HFFc6 (cell line): ENCODE measurements around the gene KLC4. TPM values are rescaled to one million over a fixed set of nuclear protein-coding genes. Genes with fewer than 3 reads are reported as not detected.
"Not testable (repeated sequence)": the region's sequence is repeated elsewhere in the genome, so short reads cannot be mapped to it uniquely, and the experiment has no call there.

Source experiments
- DNase-seq: peaks from one replicate; pipeline ENCODE4 v3.0.0-alpha.2; 2018
- H3K27ac Mint-ChIP-seq: 2 replicates; pipeline ENCODE4 v1.8.0; 2020; ENCODE audit warnings: mild to moderate bottlenecking, mixed read lengths
- H3K27me3 Mint-ChIP-seq: 2 replicates; pipeline ENCODE4 v1.8.0; 2021; ENCODE audit warnings: mild to moderate bottlenecking, moderate library complexity, mixed read lengths; ENCODE audit not compliant: insufficient read depth
- H3K36me3 Mint-ChIP-seq: 2 replicates; pipeline ENCODE4 v1.8.0; 2021; ENCODE audit warnings: low read depth, mixed read lengths
- H3K4me1 Mint-ChIP-seq: 2 replicates; pipeline ENCODE4 v1.8.0; 2020; ENCODE audit warnings: low read depth, mixed read lengths
- H3K4me3 Mint-ChIP-seq: 2 replicates; pipeline ENCODE4 v1.8.0; 2020; ENCODE audit warnings: mild to moderate bottlenecking, moderate library complexity, mixed read lengths
- H3K9me3 Mint-ChIP-seq: 2 replicates; pipeline ENCODE4 v1.8.0; 2020; ENCODE audit warnings: mild to moderate bottlenecking, mixed read lengths
- total RNA-seq, 6 experiments: library from RNA; stranded (reverse); fragmentation: NEBNext Ultra II Directional; extraction: Animal tissue kit (Norgen Biotek cat#: 25700); gene quantifications; 2 replicates in 1 of 6; 3 replicates in 5 of 6; pipeline ENCODE4 v1.2.3, GENCODE V29; 2021
- TF ChIP-seq, protein P1 (sequence below): fragments of 200-600 bp; sonication (generic); IDR thresholded peaks from 2 replicates; pipeline ENCODE4 v1.5.0; 2021; ENCODE audit warnings: antibody characterized with exemption, mild to moderate bottlenecking

Gene KLC4
- total RNA-seq, 6 experiments from 2014 or later: 10.7 to 12.6 (median 11.8) TPM

DNA sequence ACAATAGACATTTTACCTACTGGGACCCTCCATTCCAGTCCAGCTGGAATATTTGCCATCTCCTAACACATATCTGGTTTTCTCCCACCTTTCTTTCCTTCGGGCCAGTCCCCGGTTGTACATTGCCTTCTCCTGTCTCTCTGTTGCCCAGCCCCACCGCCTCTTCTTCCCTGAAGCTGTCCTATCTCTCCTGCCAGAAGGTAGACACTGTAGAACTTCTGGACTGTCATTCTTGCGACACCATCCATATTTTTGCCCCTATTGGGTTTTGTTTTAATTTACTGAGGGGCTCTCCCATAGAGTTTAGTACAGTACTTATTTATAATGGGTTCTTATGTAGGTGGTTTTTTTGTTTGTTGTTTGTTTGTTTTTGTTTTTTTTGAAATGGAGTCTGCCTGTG, 21.6 kb downstream of the KLC4 start:
- TF ChIP-seq, protein P1, sequence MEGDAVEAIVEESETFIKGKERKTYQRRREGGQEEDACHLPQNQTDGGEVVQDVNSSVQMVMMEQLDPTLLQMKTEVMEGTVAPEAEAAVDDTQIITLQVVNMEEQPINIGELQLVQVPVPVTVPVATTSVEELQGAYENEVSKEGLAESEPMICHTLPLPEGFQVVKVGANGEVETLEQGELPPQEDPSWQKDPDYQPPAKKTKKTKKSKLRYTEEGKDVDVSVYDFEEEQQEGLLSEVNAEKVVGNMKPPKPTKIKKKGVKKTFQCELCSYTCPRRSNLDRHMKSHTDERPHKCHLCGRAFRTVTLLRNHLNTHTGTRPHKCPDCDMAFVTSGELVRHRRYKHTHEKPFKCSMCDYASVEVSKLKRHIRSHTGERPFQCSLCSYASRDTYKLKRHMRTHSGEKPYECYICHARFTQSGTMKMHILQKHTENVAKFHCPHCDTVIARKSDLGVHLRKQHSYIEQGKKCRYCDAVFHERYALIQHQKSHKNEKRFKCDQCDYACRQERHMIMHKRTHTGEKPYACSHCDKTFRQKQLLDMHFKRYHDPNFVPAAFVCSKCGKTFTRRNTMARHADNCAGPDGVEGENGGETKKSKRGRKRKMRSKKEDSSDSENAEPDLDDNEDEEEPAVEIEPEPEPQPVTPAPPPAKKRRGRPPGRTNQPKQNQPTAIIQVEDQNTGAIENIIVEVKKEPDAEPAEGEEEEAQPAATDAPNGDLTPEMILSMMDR: no peak
- H3K27me3 Mint-ChIP-seq: peaks cover 4% of the 10 kb centered on the region; the same call in 1 of the 2 replicates
- peaks cover 38% of the 10 kb centered on the region for H3K4me1 Mint-ChIP-seq
- DNase-seq: no peak
- H3K9me3 Mint-ChIP-seq: no peaks in the 10 kb centered on the region
- no peak overlapping the region; the same call in 1 of the 2 replicates for H3K27ac Mint-ChIP-seq
- no peaks in the 10 kb centered on the region; the same call in 1 of the 2 replicates for H3K36me3 Mint-ChIP-seq
- no peak overlapping the region for H3K4me3 Mint-ChIP-seq

DNA sequence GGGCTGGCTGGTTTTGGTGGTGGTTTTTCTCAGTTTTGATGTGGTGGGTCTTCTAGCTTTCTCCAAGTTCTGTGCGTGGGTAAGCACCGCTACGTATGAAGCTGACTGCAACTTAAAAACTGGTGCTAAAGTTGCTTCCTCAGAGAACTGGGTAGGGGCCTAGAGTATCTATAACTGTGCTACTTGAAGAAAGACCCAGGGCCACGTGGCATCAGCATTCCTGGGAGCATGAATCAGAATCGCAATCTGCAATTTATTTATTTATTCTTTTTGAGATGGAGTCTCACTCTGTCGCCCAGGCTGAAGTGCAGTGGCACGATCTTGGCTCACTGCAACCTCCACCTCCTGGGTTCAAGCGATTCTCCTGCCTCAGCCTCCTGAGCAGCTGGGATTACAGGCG, 22.5 kb downstream of the KLC4 start:
- H3K27me3 Mint-ChIP-seq, H3K36me3 Mint-ChIP-seq, H3K9me3 Mint-ChIP-seq, H3K4me3 Mint-ChIP-seq, DNase-seq: not testable (repeated sequence)
- Mint-ChIP-seq H3K27ac (peak overlapping the region; percentile 66; the same call in 1 of the 2 replicates), H3K4me1 (peaks cover 38% of the 10 kb centered on the region)

DNA sequence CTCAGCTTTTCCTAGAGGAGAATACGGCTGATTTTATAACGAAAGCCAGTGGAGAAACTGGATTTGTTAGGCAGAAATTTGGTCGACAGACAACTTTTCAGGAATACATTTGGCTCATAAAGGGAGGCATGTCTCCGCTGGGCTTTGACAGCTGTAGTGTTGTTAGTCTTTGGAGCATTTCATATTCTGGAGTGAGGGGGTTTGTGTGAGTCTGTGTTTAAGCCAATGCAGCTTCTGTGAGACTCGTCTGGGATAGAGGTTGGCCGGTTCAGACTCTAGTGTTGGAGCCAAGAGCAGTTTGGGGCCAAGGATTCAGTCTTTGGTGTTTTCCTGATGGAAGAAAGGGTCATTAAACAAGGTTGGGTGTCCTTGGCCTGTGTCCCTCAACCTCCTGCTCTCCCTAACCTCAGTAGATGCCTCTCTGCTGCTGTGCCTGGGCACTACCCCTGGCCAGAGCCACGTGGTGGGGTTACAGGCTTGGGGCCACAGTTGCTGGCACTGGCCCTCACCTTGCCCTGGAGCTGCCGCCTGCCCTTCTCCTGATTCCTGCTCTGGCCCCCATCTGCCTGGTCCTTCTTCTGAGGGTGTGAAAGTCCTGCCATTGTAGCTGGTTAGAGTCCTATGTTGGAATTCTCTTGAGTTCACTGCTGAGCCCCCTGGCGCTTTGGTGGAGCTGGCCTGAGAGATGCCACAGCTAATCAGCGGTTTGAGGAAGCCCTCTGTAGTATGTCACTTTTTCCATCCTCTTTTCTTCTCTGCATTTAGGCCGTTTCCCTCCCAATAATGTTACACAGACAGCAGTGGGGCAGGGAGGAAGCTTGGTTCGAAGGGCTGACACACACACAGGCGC, 23.6 kb downstream of the KLC4 start:
- DNase-seq: no peak
- H3K4me1 Mint-ChIP-seq: peaks cover 29% of the 10 kb centered on the region
- H3K27me3 Mint-ChIP-seq: peaks cover 3% of the 10 kb centered on the region; the same call in 1 of the 2 replicates
- no peak overlapping the region for H3K4me3 Mint-ChIP-seq
- H3K9me3 Mint-ChIP-seq: no peaks in the 10 kb centered on the region
- no peaks in the 10 kb centered on the region; the same call in 1 of the 2 replicates for H3K36me3 Mint-ChIP-seq
- H3K27ac Mint-ChIP-seq: no peak overlapping the region
- TF ChIP-seq, protein P1: no peak

DNA sequence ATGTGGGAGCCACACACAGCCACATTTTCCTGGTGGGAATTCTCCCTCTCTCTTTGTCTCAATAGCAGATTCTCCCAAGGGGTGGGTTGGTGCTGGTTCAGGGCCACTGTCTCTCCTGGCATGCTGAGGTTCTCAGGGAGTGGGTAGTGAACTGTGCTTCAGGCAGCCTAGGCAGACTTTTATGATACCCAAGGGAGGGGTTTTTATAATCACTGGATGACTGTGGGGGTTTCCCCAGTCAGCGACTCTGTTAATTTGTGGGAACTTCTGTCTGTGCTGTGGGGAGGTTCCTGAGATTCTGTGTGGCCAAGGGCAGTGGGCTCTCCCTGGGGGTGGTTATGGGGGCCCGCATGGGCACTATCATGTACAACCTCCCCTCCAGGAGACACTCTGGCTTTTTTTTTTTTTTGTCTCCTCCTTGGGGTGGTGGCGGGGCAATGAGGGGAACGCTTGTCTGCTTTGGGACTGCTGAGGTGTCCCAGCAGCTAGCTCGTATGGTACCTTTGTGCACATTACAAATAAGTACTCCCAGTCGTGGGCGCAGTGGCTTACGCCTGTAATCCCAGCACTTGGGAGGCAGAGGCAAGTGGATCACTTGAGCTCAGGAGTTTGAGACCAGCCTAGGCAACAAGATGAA, 26.7 kb downstream of the KLC4 start:
- Mint-ChIP-seq H3K9me3 (no peaks in the 10 kb centered on the region), H3K4me3 (no peak overlapping the region), H3K27ac (no peak overlapping the region), H3K4me1 (peaks cover 42% of the 10 kb centered on the region), H3K27me3 (0 out of 2 replicates have a peak, but pooled peaks cover 3% of the 10 kb centered on the region), H3K36me3 (no peaks in the 10 kb centered on the region; the same call in 1 of the 2 replicates)
- TF ChIP-seq, protein P1: no peak
- no peak for DNase-seq

DNA sequence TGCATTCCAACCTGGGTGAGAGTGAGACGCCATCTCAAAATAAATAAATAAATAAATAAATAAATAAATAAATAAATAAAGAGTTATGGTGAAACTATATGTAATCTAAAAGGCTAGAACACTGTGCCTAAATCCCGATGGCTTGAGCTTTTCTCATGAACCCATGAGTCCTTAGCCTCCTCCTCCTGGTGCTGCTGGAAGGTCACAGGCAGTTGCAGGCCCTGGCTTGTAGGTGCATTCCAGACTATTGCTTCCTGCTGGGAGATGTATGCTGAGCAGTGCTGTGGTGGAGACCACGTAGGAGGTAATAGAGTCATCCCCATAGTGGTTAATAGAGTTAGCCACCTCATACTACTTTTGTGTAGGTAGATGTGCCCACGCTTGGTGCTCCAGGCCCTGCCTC, 29.2 kb downstream of the KLC4 start:
- DNase-seq: no peak
- no peaks in the 10 kb centered on the region for H3K36me3 Mint-ChIP-seq
- no peak overlapping the region for H3K4me3 Mint-ChIP-seq
- TF ChIP-seq, protein P1: no peak
- no peak overlapping the region for H3K27ac Mint-ChIP-seq
- no peaks in the 10 kb centered on the region for H3K9me3 Mint-ChIP-seq
- H3K27me3 Mint-ChIP-seq: no peaks in the 10 kb centered on the region
- H3K4me1 Mint-ChIP-seq: peaks cover 46% of the 10 kb centered on the region

DNA sequence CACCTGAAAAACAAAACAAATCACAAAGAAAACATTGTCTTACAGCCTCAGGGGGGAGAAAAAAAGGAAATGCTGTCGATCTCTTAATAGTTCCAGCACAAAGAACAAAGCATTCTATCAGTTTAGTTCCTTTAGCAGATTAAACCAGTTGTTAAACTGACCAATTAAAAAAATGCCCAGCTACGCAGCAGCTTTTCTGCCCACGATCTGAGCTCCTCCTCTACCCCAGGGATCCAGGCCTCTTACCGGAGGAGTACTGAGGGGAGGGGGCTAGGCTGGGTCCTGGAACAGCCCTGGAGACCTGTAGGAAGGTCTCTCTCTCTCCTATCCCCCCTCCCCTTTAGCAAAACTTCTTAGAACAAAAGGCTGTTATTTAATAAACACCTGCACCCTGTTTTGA, 30.0 kb downstream of the KLC4 start:
- H3K4me1 Mint-ChIP-seq: peaks cover 53% of the 10 kb centered on the region
- H3K9me3 Mint-ChIP-seq: no peaks in the 10 kb centered on the region

More for the DNA sequence above, 30.0 kb downstream of the KLC4 start:
- Mint-ChIP-seq H3K4me3 (no peak overlapping the region), H3K36me3 (peaks cover 5% of the 10 kb centered on the region), H3K27ac (peak overlapping the region; percentile 34; the same call in 1 of the 2 replicates), H3K27me3 (no peaks in the 10 kb centered on the region; the same call in 1 of the 2 replicates)
- DNase-seq: no peak
- TF ChIP-seq, protein P1: no peak
